Mucosa of descending colon (tissue), 3 donors: ENCODE data around the gene TIMP2. TPM values are rescaled to one million over a fixed set of nuclear protein-coding genes. Genes with fewer than 3 reads are reported as not detected.
A peak's percentile ranks its signal among the peaks of the same experiment; 100 is the strongest.

Experiments used
- ATAC-seq: fragments of 200-7000 bp; cut with Tn5 transposase; one replicate; pipeline ENCODE4 v1.9.1; 2020; ENCODE audit warnings: mild to moderate bottlenecking, moderate library complexity
- DNase-seq, 3 donors: peaks; one replicate each; pipeline ENCODE4 v3.0.0-alpha.2; 2020
- H3K36me3 ChIP-seq: fragments of 200-600 bp; one replicate; pipeline ENCODE4 v1.8.0; 2021; ENCODE audit warnings: low read depth, mild to moderate bottlenecking
- H3K4me1 ChIP-seq: fragments of 200-600 bp; one replicate; pipeline ENCODE4 v1.8.0; 2021; ENCODE audit warnings: low read depth, mild to moderate bottlenecking
- H3K4me3 ChIP-seq: fragments of 200-600 bp; one replicate; pipeline ENCODE4 v1.8.0; 2021; ENCODE audit warnings: mild to moderate bottlenecking
- H3K9me3 ChIP-seq: fragments of 200-600 bp; one replicate; pipeline ENCODE4 v1.8.0; 2021; ENCODE audit warnings: mild to moderate bottlenecking
- CTCF ChIP-seq: fragments of 200-600 bp; IDR thresholded peaks from one replicate; pipeline ENCODE4 v1.8.0; 2022; ENCODE audit warnings: antibody characterized with exemption, mild to moderate bottlenecking
- intact Hi-C, 2 donors: fragments of 100-400 bp; cut with DNase I in 1 of 2; cut with micrococcal nuclease in 1 of 2; formaldehyde crosslinking; loops; one replicate each; pipeline versions ENCODE4 v1.11.0 to v1.11.1; 2022; cut with DNase I, micrococcal nuclease
- total RNA-seq, 3 donors: library from RNA; stranded (reverse); fragmentation: NEBNext Ultra II Directional in 2 of 3; extraction: Animal tissue kit (Norgen Biotek cat#: 25700) in 2 of 3; gene quantifications; one replicate each; pipeline versions ENCODE4 v1.2.1 to v1.2.4, GENCODE V29; 2021 to 2023
- donor health status: DM: no; HTN: no; CAD: no; lungs with moderate emphysema.
- donor health status: DM: no; HTN: no; CAD: no.
- donor health status: DM: no; HTN: yes; CAD: no.

The TIMP2 gene
- total RNA-seq, 3 donors from 2014 or later, result 44.9 to 268 (median 91.3) TPM

GRCh38 chr17:78826836-78827509 lies 98.2 kb downstream of the TIMP2 start:
- peak in 1 of 3 donors; percentile 28 for DNase-seq
- Histone ChIP-seq H3K36me3 (no peaks in the 10 kb centered on the region), H3K9me3 (no peaks in the 10 kb centered on the region), H3K4me3 (no peak overlapping the region), H3K4me1 (no peaks in the 10 kb centered on the region)
- TF ChIP-seq CTCF, result no peak
- intact Hi-C loops, result no loop called here
- ATAC-seq, result peak; percentile 20

- Histone ChIP-seq H3K4me3 (no peak overlapping the region), H3K36me3 (no peaks in the 10 kb centered on the region), H3K9me3 (no peaks in the 10 kb centered on the region), H3K4me1 (no peaks in the 10 kb centered on the region)
- no peak for ATAC-seq
- no peak for TF ChIP-seq CTCF
- no peak for DNase-seq
- intact Hi-C loops, result no loop called here
These were observed 98.8 kb downstream of the TIMP2 start for GRCh38 chr17:78826421-78826820.

GRCh38 chr17:78825696-78826095 lies 99.5 kb downstream of the TIMP2 start:
- Histone ChIP-seq H3K9me3 (no peaks in the 10 kb centered on the region), H3K4me1 (no peaks in the 10 kb centered on the region), H3K4me3 (no peak overlapping the region), H3K36me3 (no peaks in the 10 kb centered on the region)
- intact Hi-C loops, result no loop called here
- no peak for ATAC-seq
- no peak for DNase-seq
- no peak for TF ChIP-seq CTCF

- Histone ChIP-seq H3K9me3 (no peaks in the 10 kb centered on the region), H3K36me3 (peaks cover 15% of the 10 kb centered on the region), H3K4me1 (no peaks in the 10 kb centered on the region), H3K4me3 (no peak overlapping the region)
- no peak for ATAC-seq
- intact Hi-C loops, result no loop called here
- no peak for TF ChIP-seq CTCF
- DNase-seq, result no peak
These were observed 100.9 kb downstream of the TIMP2 start for GRCh38 chr17:78824240-78824639.

GRCh38 chr17:78823282-78824046 lies 101.7 kb downstream of the TIMP2 start:
- Histone ChIP-seq H3K4me3 (no peak overlapping the region), H3K9me3 (no peaks in the 10 kb centered on the region), H3K4me1 (no peaks in the 10 kb centered on the region), H3K36me3 (peaks cover 15% of the 10 kb centered on the region)
- no peak for ATAC-seq
- no peak for DNase-seq
- intact Hi-C loops, result no loop called here
- no peak for TF ChIP-seq CTCF
